Activated T-helper 2 cell treated with anti-CD3 and anti-CD28 coated beads, Interferon-gamma antibody, Interleukin-2, Interleukin-4, amounts not matched to agents 10 μg/mL and 5 μg/mL and 100 μg/mL, durations not matched to agents 14 hours and 24 hours and 36 hours (primary cell): Measurements from ENCODE around the gene MRTFB. TPM values are rescaled to one million over a fixed set of nuclear protein-coding genes. Genes with fewer than 3 reads are reported as not detected.
A peak's percentile ranks its signal among the peaks of the same experiment; 100 is the strongest.
"Not testable (repeated sequence)": the region's sequence is repeated elsewhere in the genome, so short reads cannot be mapped to it uniquely, and the experiment has no call there.

Source experiments
- DNase-seq: peaks from one replicate; pipeline ENCODE4 v3.0.0; 2021; ENCODE audit warnings: low spot score
- H3K27ac Mint-ChIP-seq: one replicate; pipeline ENCODE4 v1.8.0; 2021; ENCODE audit warnings: mixed read lengths
- H3K27me3 Mint-ChIP-seq: one replicate; pipeline ENCODE4 v1.8.0; 2021; ENCODE audit warnings: low read depth, mixed read lengths
- H3K36me3 Mint-ChIP-seq: one replicate; pipeline ENCODE4 v1.8.0; 2021; ENCODE audit warnings: low read depth, mixed read lengths
- H3K4me1 Mint-ChIP-seq: one replicate; pipeline ENCODE4 v1.8.0; 2021; ENCODE audit warnings: low read depth, mixed read lengths
- H3K4me3 Mint-ChIP-seq: one replicate; pipeline ENCODE4 v1.8.0; 2021; ENCODE audit warnings: low read depth, mild to moderate bottlenecking, moderate library complexity, mixed read lengths
- H3K9me3 Mint-ChIP-seq: one replicate; pipeline ENCODE4 v1.8.0; 2021; ENCODE audit warnings: mixed read lengths
- intact Hi-C: fragments of 100-400 bp; cut with micrococcal nuclease; formaldehyde crosslinking; loops from one replicate; pipeline ENCODE4 v1.15.1; 2023
- total RNA-seq: library from RNA; stranded (reverse); gene quantifications from 2 replicates; pipeline ENCODE4 v1.2.3, GENCODE V29; 2022

MRTFB gene, protein sequence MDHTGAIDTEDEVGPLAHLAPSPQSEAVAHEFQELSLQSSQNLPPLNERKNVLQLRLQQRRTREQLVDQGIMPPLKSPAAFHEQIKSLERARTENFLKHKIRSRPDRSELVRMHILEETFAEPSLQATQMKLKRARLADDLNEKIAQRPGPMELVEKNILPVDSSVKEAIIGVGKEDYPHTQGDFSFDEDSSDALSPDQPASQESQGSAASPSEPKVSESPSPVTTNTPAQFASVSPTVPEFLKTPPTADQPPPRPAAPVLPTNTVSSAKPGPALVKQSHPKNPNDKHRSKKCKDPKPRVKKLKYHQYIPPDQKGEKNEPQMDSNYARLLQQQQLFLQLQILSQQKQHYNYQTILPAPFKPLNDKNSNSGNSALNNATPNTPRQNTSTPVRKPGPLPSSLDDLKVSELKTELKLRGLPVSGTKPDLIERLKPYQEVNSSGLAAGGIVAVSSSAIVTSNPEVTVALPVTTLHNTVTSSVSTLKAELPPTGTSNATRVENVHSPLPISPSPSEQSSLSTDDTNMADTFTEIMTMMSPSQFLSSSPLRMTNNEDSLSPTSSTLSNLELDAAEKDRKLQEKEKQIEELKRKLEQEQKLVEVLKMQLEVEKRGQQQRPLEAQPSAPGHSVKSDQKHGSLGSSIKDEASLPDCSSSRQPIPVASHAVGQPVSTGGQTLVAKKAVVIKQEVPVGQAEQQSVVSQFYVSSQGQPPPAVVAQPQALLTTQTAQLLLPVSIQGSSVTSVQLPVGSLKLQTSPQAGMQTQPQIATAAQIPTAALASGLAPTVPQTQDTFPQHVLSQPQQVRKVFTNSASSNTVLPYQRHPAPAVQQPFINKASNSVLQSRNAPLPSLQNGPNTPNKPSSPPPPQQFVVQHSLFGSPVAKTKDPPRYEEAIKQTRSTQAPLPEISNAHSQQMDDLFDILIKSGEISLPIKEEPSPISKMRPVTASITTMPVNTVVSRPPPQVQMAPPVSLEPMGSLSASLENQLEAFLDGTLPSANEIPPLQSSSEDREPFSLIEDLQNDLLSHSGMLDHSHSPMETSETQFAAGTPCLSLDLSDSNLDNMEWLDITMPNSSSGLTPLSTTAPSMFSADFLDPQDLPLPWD
- 13.7 and 14.6 TPM in 2 replicates for total RNA-seq

DNA sequence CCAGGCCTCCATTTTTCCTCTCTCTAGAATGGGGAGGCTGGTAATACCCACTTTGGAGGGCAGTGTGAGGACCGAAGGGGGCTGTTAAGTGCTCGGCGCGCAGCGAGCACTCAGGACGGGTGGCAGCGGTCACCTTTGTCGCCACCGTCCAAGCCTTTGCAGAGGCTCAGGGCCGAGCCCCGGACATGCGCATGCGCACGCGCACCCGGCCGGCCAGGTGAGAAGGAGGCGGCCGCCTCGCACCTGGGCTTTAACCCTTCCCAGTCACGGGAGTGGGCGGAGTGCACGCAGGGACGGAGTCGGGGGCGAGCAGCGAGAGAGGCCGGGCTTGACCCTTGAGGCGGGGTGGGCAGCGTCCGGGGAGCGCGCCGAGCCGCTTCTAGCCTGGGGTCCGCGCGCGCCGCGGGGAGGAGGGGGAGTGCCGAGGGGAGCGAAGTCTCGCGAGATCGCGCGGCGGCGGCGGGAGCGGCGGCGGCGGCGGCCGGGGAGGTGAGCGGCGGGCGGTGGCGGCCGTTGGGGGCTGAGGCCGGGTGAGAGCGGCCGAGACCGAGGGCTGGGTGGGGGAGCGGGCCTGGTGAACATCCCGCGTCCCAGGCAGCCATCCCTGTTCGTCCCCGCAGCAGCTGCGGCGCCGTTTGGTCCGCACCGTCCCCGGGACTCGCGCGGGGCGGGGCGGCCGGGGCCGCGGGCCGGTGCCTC is at the start of gene MRTFB:
Gene MRTFB (plus strand): TSS at position 443 of the 699 bp plus-strand sequence. CDS start 69,288 bp downstream, outside the sequence.
- Mint-ChIP-seq H3K4me3 (peak within 1 kb of the TSS; percentile 85), H3K27ac (peak within 1 kb of the TSS; percentile 72), H3K36me3 (no peaks in the 10 kb centered on the region), H3K4me1 (peaks cover 9% of the 10 kb centered on the region), H3K27me3 (peaks cover 2% of the 10 kb centered on the region), H3K9me3 (no peaks in the 10 kb centered on the region)
- DNase-seq, result peak; percentile 77
- intact Hi-C loops, result loop anchor here (5.0 kb wide), 2 partner anchors 149 to 216 kb away; partner anchors contain the start of gene ERCC4

DNA sequence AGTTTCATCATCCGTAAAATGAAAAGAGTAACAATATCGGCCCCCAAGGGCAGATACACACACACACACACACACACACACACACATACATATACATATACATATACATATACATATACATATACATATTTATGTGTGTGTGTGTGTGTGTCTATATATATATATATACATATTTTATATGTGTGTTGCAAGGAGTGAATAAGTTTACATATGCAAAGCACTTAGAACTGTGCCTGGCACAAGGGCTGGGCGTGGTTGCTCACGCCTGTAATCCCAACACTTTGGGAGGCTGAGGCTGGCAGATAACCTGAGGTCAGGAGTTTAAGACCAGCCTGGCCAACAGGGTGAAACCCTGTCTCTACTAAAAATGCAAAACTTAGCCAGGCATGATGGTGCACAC is 47.6 kb upstream of the MRTFB start:
- DNase-seq, H3K4me1 Mint-ChIP-seq, H3K27me3 Mint-ChIP-seq, H3K36me3 Mint-ChIP-seq, H3K9me3 Mint-ChIP-seq, intact Hi-C loops, H3K27ac Mint-ChIP-seq, H3K4me3 Mint-ChIP-seq: not testable (repeated sequence)

DNA sequence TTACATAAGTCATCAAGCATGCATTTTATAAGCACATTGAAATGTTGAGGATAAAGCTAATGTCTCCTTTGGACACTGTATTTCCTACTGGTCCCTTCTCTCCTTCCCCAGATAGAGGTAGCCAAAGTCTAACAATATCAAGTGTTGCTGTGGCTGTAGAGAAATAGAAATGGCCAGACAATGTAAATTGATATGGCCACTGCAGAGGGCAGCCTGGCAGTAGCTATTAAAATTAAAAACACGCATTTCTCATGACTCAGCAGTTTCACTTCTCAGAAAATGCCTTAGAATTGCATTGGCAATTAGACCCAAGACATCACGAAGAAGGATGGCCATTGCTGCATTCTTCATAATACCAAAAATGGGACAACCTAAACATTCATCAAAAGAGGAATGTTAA is 46.8 kb upstream of the MRTFB start:
- intact Hi-C loops, result no loop called here
- DNase-seq, result no peak

DNA sequence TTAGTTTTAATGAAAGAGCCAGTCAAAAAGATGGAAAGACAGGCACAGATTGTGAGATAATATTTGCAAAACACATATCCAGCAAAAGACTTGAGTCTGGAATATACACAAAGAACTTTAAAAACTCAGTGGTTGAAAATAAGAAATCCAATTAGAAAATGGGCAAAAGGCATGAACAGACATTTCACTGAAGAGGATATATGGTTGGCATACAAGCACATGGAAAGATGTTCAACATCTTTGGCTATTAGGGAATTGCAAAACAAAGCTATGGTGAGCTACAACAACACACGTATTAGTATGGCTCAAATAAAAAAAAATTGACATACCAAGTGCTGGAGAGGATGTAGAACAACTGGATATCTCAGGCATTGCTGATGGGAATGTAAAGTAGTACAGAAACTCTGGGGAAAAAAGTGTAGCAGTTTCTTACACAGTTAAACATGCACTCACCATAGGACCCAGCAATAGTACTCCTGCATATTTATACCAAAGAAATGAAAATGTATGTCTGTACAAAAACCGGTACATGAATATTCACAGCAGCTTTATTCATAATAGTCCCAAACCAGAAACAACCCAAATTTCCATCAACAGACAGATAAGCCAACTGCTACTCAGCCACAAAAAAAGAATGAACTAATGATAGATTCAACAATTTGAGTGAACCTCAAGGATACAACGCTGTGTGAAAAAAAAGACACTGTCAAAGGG is 44.4 kb upstream of the MRTFB start:
- Mint-ChIP-seq H3K4me1 (no peaks in the 10 kb centered on the region), H3K9me3 (no peaks in the 10 kb centered on the region), H3K27ac (no peak overlapping the region), H3K36me3 (no peaks in the 10 kb centered on the region), H3K27me3 (peaks cover 5% of the 10 kb centered on the region), H3K4me3 (no peak overlapping the region)
- intact Hi-C loops, result no loop called here
- DNase-seq, result no peak

More for the DNA sequence above, 46.8 kb upstream of the MRTFB start:
- Mint-ChIP-seq H3K4me3 (no peak overlapping the region), H3K36me3 (no peaks in the 10 kb centered on the region), H3K27me3 (peaks cover 5% of the 10 kb centered on the region), H3K4me1 (no peaks in the 10 kb centered on the region), H3K27ac (no peak overlapping the region), H3K9me3 (no peaks in the 10 kb centered on the region)

DNA sequence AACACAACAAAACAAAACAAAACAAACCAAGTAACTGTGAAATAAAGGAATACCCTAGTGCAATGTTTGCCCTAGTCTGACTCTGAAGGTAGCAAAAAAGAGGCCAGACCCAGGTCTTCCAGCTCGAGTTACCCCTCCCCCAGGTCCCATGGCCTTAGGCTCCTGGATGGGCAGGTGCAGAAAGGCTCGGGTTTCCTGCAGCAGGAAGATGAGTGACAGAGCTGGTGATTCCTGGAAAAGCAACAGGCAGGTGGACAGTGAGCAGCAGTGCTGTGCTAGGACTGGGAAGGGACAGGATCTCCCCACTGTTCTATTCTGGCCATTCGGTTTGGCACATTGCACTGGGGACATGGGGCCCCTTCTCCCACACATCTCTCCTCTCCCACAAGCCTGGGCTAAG is 42.9 kb upstream of the MRTFB start:
- H3K36me3 Mint-ChIP-seq, result no peaks in the 10 kb centered on the region
- peaks cover 5% of the 10 kb centered on the region for H3K9me3 Mint-ChIP-seq
- H3K4me3 Mint-ChIP-seq, result no peak overlapping the region
- no peaks in the 10 kb centered on the region for H3K4me1 Mint-ChIP-seq
- no peak overlapping the region for H3K27ac Mint-ChIP-seq
- H3K27me3 Mint-ChIP-seq, result peaks cover 5% of the 10 kb centered on the region
- intact Hi-C loops, result no loop called here
- no peak for DNase-seq

DNA sequence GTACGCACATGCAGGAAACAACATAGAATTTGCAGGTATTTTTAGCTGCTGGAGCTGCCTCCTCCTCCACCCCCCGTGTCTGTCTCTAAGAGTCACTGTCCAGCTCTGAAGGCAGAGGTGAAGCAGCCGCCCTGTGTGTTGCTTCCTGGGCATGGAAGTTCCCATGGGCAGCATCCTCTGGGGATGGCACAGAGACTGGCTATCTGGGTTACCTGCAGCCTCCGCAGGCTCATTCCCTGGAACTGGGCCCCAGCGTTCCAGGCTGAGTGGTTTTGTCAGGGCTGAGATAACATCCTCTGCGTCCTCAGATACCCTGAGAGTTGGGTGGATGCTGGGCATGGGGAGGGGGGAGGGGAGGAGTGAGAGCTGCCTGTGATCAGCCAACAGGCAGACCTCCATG is 41.5 kb upstream of the MRTFB start:
- intact Hi-C loops, result no loop called here
- H3K4me1 Mint-ChIP-seq, result no peaks in the 10 kb centered on the region
- DNase-seq, result no peak
- no peak overlapping the region for H3K27ac Mint-ChIP-seq
- H3K27me3 Mint-ChIP-seq, result peaks cover 5% of the 10 kb centered on the region
- H3K9me3 Mint-ChIP-seq, result peaks cover 5% of the 10 kb centered on the region
- H3K36me3 Mint-ChIP-seq, result no peaks in the 10 kb centered on the region
- H3K4me3 Mint-ChIP-seq, result no peak overlapping the region

DNA sequence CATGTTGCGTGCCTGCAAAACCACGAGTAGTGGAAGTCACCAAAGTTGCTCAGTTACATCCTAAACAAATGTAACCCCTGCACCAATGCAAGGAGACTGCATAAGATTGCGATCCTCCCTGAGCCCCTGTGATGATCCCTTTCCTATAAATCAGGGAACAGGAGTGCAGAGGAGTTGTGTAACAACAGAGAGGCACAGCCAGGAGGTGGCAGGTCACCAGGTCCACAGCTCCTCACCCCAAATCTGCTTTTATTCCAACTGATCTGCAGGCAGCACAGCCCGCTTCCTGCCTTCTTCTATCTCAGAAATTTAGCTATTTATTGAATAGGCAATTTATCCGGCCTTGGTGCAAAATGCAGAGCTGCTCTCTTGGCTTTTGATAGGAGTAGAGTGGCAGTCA is 36.0 kb upstream of the MRTFB start:
- intact Hi-C loops, result no loop called here

DNA sequence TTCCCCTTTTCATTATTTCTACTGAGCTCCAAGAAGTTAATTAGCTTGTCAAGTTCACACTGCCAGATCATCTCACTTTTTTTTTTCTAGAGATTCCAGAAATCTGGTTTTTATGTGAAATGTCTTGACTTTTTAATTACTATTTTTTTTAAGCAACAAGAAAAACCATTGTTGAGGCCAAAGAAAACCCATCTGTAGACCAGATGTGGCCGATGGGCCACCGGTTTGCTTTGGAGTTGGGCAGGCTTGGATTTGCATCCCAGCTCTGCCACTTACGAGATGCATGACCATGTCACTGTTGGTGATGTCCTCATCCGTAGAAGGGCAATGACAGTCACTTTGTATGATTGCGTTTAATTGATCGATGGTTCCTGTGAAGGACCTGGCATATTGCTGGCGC is 34.2 kb upstream of the MRTFB start:
- intact Hi-C loops, result no loop called here
- H3K4me3 Mint-ChIP-seq, result no peak overlapping the region
- peaks cover 4% of the 10 kb centered on the region for H3K4me1 Mint-ChIP-seq
- DNase-seq, result no peak
- H3K27me3 Mint-ChIP-seq, result no peaks in the 10 kb centered on the region
- no peak overlapping the region for H3K27ac Mint-ChIP-seq
- peaks cover 5% of the 10 kb centered on the region for H3K9me3 Mint-ChIP-seq
- no peaks in the 10 kb centered on the region for H3K36me3 Mint-ChIP-seq

More for the DNA sequence above, 36.0 kb upstream of the MRTFB start:
- Mint-ChIP-seq H3K27ac (no peak overlapping the region), H3K36me3 (no peaks in the 10 kb centered on the region), H3K9me3 (peaks cover 5% of the 10 kb centered on the region), H3K4me3 (no peak overlapping the region), H3K27me3 (no peaks in the 10 kb centered on the region), H3K4me1 (no peaks in the 10 kb centered on the region)
- no peak for DNase-seq

DNA sequence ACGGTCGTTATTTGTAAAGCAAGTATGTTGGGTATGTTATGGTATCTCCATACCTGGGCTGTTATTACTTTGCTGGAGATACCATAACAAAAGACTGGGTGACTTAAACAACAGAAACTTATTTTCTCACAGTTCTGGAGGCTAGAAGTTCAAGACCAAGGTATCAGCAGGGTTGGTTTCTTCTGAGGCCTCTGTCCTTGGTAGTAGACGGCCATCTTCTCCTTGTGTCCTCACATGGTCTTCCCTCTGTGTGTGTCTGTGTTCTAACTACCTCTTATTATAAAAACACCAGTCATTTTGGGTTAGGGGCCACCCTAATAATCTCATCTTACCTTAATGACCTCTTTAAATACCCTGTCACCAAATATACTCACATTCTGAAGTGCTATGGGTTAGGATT is 33.2 kb upstream of the MRTFB start:
- Mint-ChIP-seq H3K36me3 (no peaks in the 10 kb centered on the region), H3K4me1 (peaks cover 4% of the 10 kb centered on the region), H3K27me3 (no peaks in the 10 kb centered on the region), H3K4me3 (no peak overlapping the region), H3K27ac (no peak overlapping the region), H3K9me3 (no peaks in the 10 kb centered on the region)
- DNase-seq, result no peak
- intact Hi-C loops, result no loop called here

DNA sequence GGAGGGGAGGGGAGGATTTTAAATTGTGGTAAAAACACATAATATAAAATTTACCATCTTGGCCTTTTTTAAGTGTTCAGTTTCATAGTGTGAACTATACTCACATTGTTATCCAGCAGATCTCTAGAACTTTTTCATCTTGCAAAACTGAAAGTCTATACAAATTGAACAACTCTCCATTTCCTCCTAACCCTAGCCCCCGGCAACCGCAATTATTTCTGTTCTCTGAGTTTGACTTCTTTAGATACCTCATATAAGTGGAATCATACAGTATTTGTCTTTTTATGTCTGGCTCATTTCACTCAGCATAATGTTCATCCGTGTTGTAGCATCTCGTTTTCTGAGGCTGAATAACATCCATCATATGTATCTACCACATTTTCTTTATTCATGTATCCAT is 30.0 kb upstream of the MRTFB start:
- Mint-ChIP-seq H3K4me1 (peaks cover 4% of the 10 kb centered on the region), H3K4me3 (no peak overlapping the region), H3K9me3 (no peaks in the 10 kb centered on the region), H3K36me3 (no peaks in the 10 kb centered on the region), H3K27ac (no peak overlapping the region), H3K27me3 (no peaks in the 10 kb centered on the region)
- DNase-seq, result no peak
- intact Hi-C loops, result no loop called here

DNA sequence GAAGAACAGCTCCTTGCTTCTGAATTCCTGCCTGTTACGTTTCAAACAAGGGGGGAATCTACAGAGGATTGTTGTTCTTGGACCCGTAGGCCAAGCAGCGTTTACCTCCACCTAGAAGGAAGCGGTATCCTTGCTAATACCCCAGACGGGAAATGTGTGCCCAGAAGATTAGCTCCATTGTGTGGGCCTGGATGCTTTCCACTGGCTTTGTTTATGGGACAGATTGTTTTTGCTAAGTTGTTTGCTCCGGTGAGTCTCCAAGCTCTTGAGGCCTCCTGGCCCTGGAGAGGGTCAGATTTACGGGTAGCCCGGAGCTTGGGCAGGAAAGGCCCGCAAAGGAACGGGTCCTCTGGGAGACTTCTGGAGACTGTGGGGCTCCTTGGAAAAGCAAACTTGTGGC is 28.4 kb upstream of the MRTFB start:
- no peak overlapping the region for H3K27ac Mint-ChIP-seq
- H3K36me3 Mint-ChIP-seq, result no peaks in the 10 kb centered on the region
- H3K4me1 Mint-ChIP-seq, result peaks cover 4% of the 10 kb centered on the region
- no peaks in the 10 kb centered on the region for H3K27me3 Mint-ChIP-seq
- H3K4me3 Mint-ChIP-seq, result no peak overlapping the region
- no peak for DNase-seq
- intact Hi-C loops, result no loop called here
- H3K9me3 Mint-ChIP-seq, result no peaks in the 10 kb centered on the region

DNA sequence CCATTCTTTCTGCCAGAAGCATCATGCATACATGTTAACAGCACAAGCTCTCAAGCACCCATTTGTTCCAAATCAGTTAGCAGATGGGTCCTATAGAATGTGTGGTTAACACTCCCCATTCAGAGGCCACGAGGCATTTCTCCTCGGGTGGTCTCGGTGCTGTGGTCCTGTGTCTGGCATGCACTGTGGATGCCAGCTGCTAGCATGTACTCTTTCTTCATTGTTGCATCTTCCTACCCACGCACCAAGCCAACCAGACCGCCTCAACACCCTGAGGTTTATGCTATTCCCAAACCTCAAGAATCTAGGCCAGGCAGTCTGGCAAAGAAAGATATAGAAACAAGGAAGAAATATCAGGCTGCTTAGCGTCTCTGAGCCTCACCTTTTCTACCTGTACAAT is 27.8 kb upstream of the MRTFB start:
- Mint-ChIP-seq H3K27me3 (no peaks in the 10 kb centered on the region), H3K27ac (no peak overlapping the region), H3K4me3 (no peak overlapping the region), H3K9me3 (no peaks in the 10 kb centered on the region), H3K4me1 (peaks cover 4% of the 10 kb centered on the region), H3K36me3 (no peaks in the 10 kb centered on the region)
- intact Hi-C loops, result no loop called here
- no peak for DNase-seq
